SK-N-MC (cell line): ENCODE results near the gene MYOC.

Experiments
- EZH2 ChIP-seq: fragments of 200-600 bp; sonication (generic); IDR thresholded peaks from one replicate; pipeline ENCODE4 v1.6.1; 2017; ENCODE audit warnings: antibody characterized with exemption
- FOXP2 ChIP-seq: optimal IDR thresholded peaks from 2 replicates; pipeline ENCODE3; 2011; ENCODE audit warnings: mild to moderate bottlenecking, moderate library complexity; ENCODE audit not compliant: insufficient read depth; ENCODE audit errors: extremely low read length, control extremely low read depth
- POLR2AphosphoS5 ChIP-seq: IDR thresholded peaks from 2 replicates; pipeline ENCODE4 v1.6.1; 2012; ENCODE audit warnings: mild to moderate bottlenecking, low read depth, low read length, borderline replicate concordance

- TF ChIP-seq POLR2AphosphoS5 (no peak; the same call in 1 of the 2 replicates), EZH2 (no peak), FOXP2 (no peak)
Measured at GRCh38 chr1:171596705-171597104, 55.8 kb downstream of the MYOC start.
